Measurements from ENCODE around the gene TXLNB.
"Not testable (repeated sequence)": the region's sequence is repeated elsewhere in the genome, so short reads cannot be mapped to it uniquely, and the experiment has no call there.

TXLNB gene

GRCh38 chr6:139240161-139241010, 51.4 kb downstream of the TXLNB start:
- no peak for DNase-seq (ENCODE audit: low read depth in 3 of 3, low spot score in 1 of 3)

- DNase-seq (ENCODE audit: low read depth in 3 of 3, low spot score in 1 of 3) = no peak
Measured at GRCh38 chr6:139239064-139239463, 52.7 kb downstream of the TXLNB start.

GRCh38 chr6:139236105-139236504, 55.7 kb downstream of the TXLNB start:
- DNase-seq (ENCODE audit: low read depth in 3 of 3, low spot score in 1 of 3) = no peak

GRCh38 chr6:139235661-139236060, 56.1 kb downstream of the TXLNB start:
- DNase-seq (ENCODE audit: low read depth in 3 of 3, low spot score in 1 of 3) = no peak

- not testable (repeated sequence) for DNase-seq (ENCODE audit: low read depth in 3 of 3, low spot score in 1 of 3)
Measured at GRCh38 chr6:139234193-139234592, 57.6 kb downstream of the TXLNB start.

GRCh38 chr6:139231206-139231605, 60.6 kb downstream of the TXLNB start:
- no peak for DNase-seq (ENCODE audit: low read depth in 3 of 3, low spot score in 1 of 3)

GRCh38 chr6:139230391-139230840, 61.4 kb downstream of the TXLNB start:
- DNase-seq (ENCODE audit: low read depth in 3 of 3, low spot score in 1 of 3) = no peak

GRCh38 chr6:139228387-139228786, 63.4 kb downstream of the TXLNB start:
- DNase-seq (ENCODE audit: low read depth in 3 of 3, low spot score in 1 of 3) = not testable (repeated sequence)

GRCh38 chr6:139219746-139220145, 72.1 kb downstream of the TXLNB start:
- no peak for DNase-seq (ENCODE audit: low read depth in 3 of 3, low spot score in 1 of 3)

- DNase-seq (ENCODE audit: low read depth in 3 of 3, low spot score in 1 of 3) = peak; percentile 45 to 62 (median 57)
Measured at GRCh38 chr6:139219271-139219729, 72.5 kb downstream of the TXLNB start.

GRCh38 chr6:139212460-139212859, 79.3 kb downstream of the TXLNB start:
- DNase-seq (ENCODE audit: low read depth in 3 of 3, low spot score in 1 of 3) = not testable (repeated sequence)

GRCh38 chr6:139210766-139211165, 81.0 kb downstream of the TXLNB start:
- DNase-seq (ENCODE audit: low read depth in 3 of 3, low spot score in 1 of 3) = not testable (repeated sequence)

- DNase-seq (ENCODE audit: low read depth in 3 of 3, low spot score in 1 of 3) = no peak
Measured at GRCh38 chr6:139205843-139206242, 86.0 kb downstream of the TXLNB start.

- no peak for DNase-seq (ENCODE audit: low read depth in 3 of 3, low spot score in 1 of 3)
Measured at GRCh38 chr6:139204978-139205377, 86.8 kb downstream of the TXLNB start.

GRCh38 chr6:139201378-139201777, 90.4 kb downstream of the TXLNB start:
- DNase-seq (ENCODE audit: low read depth in 3 of 3, low spot score in 1 of 3) = no peak

GRCh38 chr6:139198529-139199288, 93.1 kb downstream of the TXLNB start:
- DNase-seq (ENCODE audit: low read depth in 3 of 3, low spot score in 1 of 3) = no peak

GRCh38 chr6:139194740-139195139, 97.1 kb downstream of the TXLNB start:
- no peak for DNase-seq (ENCODE audit: low read depth in 3 of 3, low spot score in 1 of 3)
